Lower lobe of right lung (tissue), 2 donors: ENCODE data around the gene NPW. TPM values are rescaled to one million over a fixed set of nuclear protein-coding genes. Genes with fewer than 3 reads are reported as not detected.

ENCODE experiments used
- ATAC-seq, 2 donors: fragments of 200-7000 bp; cut with Tn5 transposase; one replicate each; pipeline ENCODE4 v1.9.1; 2020 to 2022; ENCODE audit warnings: mild to moderate bottlenecking in 2 of 2, moderate library complexity in 2 of 2
- DNase-seq: peaks from one replicate; pipeline ENCODE4 v3.0.0-alpha.2; 2020
- H3K27ac ChIP-seq: fragments of 200-600 bp; one replicate; pipeline ENCODE4 v1.8.0; 2022
- H3K27me3 ChIP-seq: fragments of 200-600 bp; one replicate; pipeline ENCODE4 v1.8.0; 2022; ENCODE audit warnings: low read depth
- H3K36me3 ChIP-seq: fragments of 200-600 bp; one replicate; pipeline ENCODE4 v1.8.0; 2022; ENCODE audit warnings: mild to moderate bottlenecking
- H3K4me1 ChIP-seq: fragments of 200-600 bp; one replicate; pipeline ENCODE4 v1.8.0; 2022
- H3K4me3 ChIP-seq: fragments of 200-600 bp; one replicate; pipeline ENCODE4 v1.8.0; 2022; ENCODE audit warnings: mild to moderate bottlenecking
- H3K9me3 ChIP-seq: fragments of 200-600 bp; one replicate; pipeline ENCODE4 v1.8.0; 2022
- CTCF ChIP-seq: fragments of 200-600 bp; IDR thresholded peaks from one replicate; pipeline ENCODE4 v1.8.0; 2022; ENCODE audit warnings: antibody characterized with exemption, mild to moderate bottlenecking
- intact Hi-C: fragments of 100-400 bp; cut with DNase I; formaldehyde crosslinking; loops from one replicate; pipeline ENCODE4 v1.11.0; 2022
- total RNA-seq: library from RNA; stranded (reverse); fragmentation: NEBNext Ultra II Directional; extraction: Animal tissue kit (Norgen Biotek cat#: 25700); gene quantifications from one replicate; pipeline ENCODE4 v1.2.1, GENCODE V29; 2021
- donor health status: DM: no; HTN: yes; CAD: no; lungs with severe emphysema.

Gene NPW
- total RNA-seq, 1 donor from 2014 or later = not detected

GRCh38 chr16:2002406-2003230 is 17.0 kb upstream of the NPW start:
- intact Hi-C loops = no loop called here
- DNase-seq = no peak
- no peak for ATAC-seq

GRCh38 chr16:2003231-2003826 is 16.3 kb upstream of the NPW start:
- DNase-seq (no peak), ATAC-seq (no peak)
- H3K4me1 ChIP-seq = peaks cover 52% of the 10 kb centered on the region
- H3K27me3 ChIP-seq = no peaks in the 10 kb centered on the region
- H3K27ac ChIP-seq = no peak overlapping the region
- no peaks in the 10 kb centered on the region for H3K9me3 ChIP-seq
- H3K4me3 ChIP-seq = no peak overlapping the region
- intact Hi-C loops = no loop called here
- H3K36me3 ChIP-seq = peaks cover 53% of the 10 kb centered on the region
- TF ChIP-seq CTCF = no peak

More at GRCh38 chr16:2002406-2003230, 17.0 kb upstream of the NPW start:
- no peak for TF ChIP-seq CTCF
- H3K27me3 ChIP-seq = no peaks in the 10 kb centered on the region
- H3K36me3 ChIP-seq = peaks cover 60% of the 10 kb centered on the region
- peaks cover 49% of the 10 kb centered on the region for H3K4me1 ChIP-seq
- no peak overlapping the region for H3K4me3 ChIP-seq
- H3K27ac ChIP-seq = no peak overlapping the region
- H3K9me3 ChIP-seq = no peaks in the 10 kb centered on the region

GRCh38 chr16:2003827-2004641 is 15.6 kb upstream of the NPW start:
- peak; percentile 94 for DNase-seq
- Histone ChIP-seq H3K4me3 (peak overlapping the region; percentile 32), H3K4me1 (peaks cover 56% of the 10 kb centered on the region), H3K9me3 (no peaks in the 10 kb centered on the region), H3K27me3 (no peaks in the 10 kb centered on the region), H3K27ac (no peak overlapping the region), H3K36me3 (peaks cover 46% of the 10 kb centered on the region)
- intact Hi-C loops = no loop called here
- peak; percentile 85 to 90 for ATAC-seq
- peak; percentile 95 for TF ChIP-seq CTCF

- peaks cover 56% of the 10 kb centered on the region for H3K4me1 ChIP-seq
- no peak for TF ChIP-seq CTCF
- ATAC-seq (no peak), DNase-seq (no peak)
- H3K27ac ChIP-seq = no peak overlapping the region
- H3K9me3 ChIP-seq = no peaks in the 10 kb centered on the region
- intact Hi-C loops = no loop called here
- H3K27me3 ChIP-seq = no peaks in the 10 kb centered on the region
- H3K4me3 ChIP-seq = no peak overlapping the region
- H3K36me3 ChIP-seq = peaks cover 36% of the 10 kb centered on the region
Observed at GRCh38 chr16:2004795-2005517, 14.6 kb upstream of the NPW start.

- Histone ChIP-seq H3K27me3 (no peaks in the 10 kb centered on the region), H3K4me1 (peaks cover 63% of the 10 kb centered on the region), H3K27ac (no peak overlapping the region), H3K4me3 (no peak overlapping the region), H3K36me3 (peaks cover 29% of the 10 kb centered on the region), H3K9me3 (no peaks in the 10 kb centered on the region)
- ATAC-seq = no peak
- DNase-seq = no peak
- intact Hi-C loops = no loop called here
- TF ChIP-seq CTCF = peak; percentile 39
Observed at GRCh38 chr16:2005646-2006045, 13.9 kb upstream of the NPW start.
